HG02763 (cell line): Measurements from ENCODE around the gene MX1.
A peak's percentile ranks its signal among the peaks of the same experiment; 100 is the strongest.

Source experiments
- ATAC-seq: cut with Tn5 transposase; IDR thresholded peaks from one replicate; pipeline ENCODE4 v1.9.1; 2021; ENCODE audit warnings: mild to moderate bottlenecking, moderate library complexity; ENCODE audit not compliant: unreplicated experiment

The MX1 gene

GRCh38 chr21:41425954-41426675 is at the start of gene MX1:
Gene MX1 (plus strand): TSS chr21:41426239. CDS start chr21:41432071, 5,832 bp downstream.
- peak; percentile 90 for ATAC-seq

- ATAC-seq = no peak
Measured at GRCh38 chr21:41377715-41378114, 48.3 kb upstream of the MX1 start.

- no peak for ATAC-seq
Measured at GRCh38 chr21:41378849-41379248, 47.2 kb upstream of the MX1 start.

GRCh38 chr21:41379901-41380300 is 46.1 kb upstream of the MX1 start:
- no peak for ATAC-seq

GRCh38 chr21:41381731-41382130 is 44.3 kb upstream of the MX1 start:
- ATAC-seq = no peak

GRCh38 chr21:41387042-41387819 is 38.8 kb upstream of the MX1 start:
- no peak for ATAC-seq

GRCh38 chr21:41387824-41388223 is 38.2 kb upstream of the MX1 start:
- no peak for ATAC-seq

GRCh38 chr21:41388259-41388658 is 37.8 kb upstream of the MX1 start:
- ATAC-seq = no peak

GRCh38 chr21:41390043-41390639 is 35.9 kb upstream of the MX1 start:
- no peak for ATAC-seq

- ATAC-seq = no peak
Measured at GRCh38 chr21:41393876-41394465, 32.1 kb upstream of the MX1 start.

- no peak for ATAC-seq
Measured at GRCh38 chr21:41396558-41397075, 29.4 kb upstream of the MX1 start.

- no peak for ATAC-seq
Measured at GRCh38 chr21:41397471-41397891, 28.6 kb upstream of the MX1 start.

GRCh38 chr21:41398251-41398650 is 27.8 kb upstream of the MX1 start:
- no peak for ATAC-seq

GRCh38 chr21:41398831-41399230 is 27.2 kb upstream of the MX1 start:
- no peak for ATAC-seq

GRCh38 chr21:41399246-41399800 is 26.7 kb upstream of the MX1 start:
- no peak for ATAC-seq

- ATAC-seq = no peak
Measured at GRCh38 chr21:41402231-41402630, 23.8 kb upstream of the MX1 start.

- no peak for ATAC-seq
Measured at GRCh38 chr21:41402796-41403195, 23.2 kb upstream of the MX1 start.

- ATAC-seq = no peak
Measured at GRCh38 chr21:41403331-41403730, 22.7 kb upstream of the MX1 start.

GRCh38 chr21:41403966-41404365 is 22.1 kb upstream of the MX1 start:
- no peak for ATAC-seq

- no peak for ATAC-seq
Measured at GRCh38 chr21:41405321-41405720, 20.7 kb upstream of the MX1 start.

GRCh38 chr21:41406340-41406739 is 19.7 kb upstream of the MX1 start:
- ATAC-seq = no peak
